Smooth muscle cell (in vitro differentiated cells): ENCODE data around the gene KBTBD12. TPM values are rescaled to one million over a fixed set of nuclear protein-coding genes. Genes with fewer than 3 reads are reported as not detected.

Experiments
- DNase-seq: peaks from one replicate; lab custom pipeline; 2025; ENCODE audit not compliant: unreplicated experiment; lab: John Stamatoyannopoulos, UW
- H2AFZ ChIP-seq: fragments of 200-600 bp; sonication (generic); 2 replicates; pipeline ENCODE4 v1.6.0; 2016; ENCODE audit warnings: antibody characterized with exemption, low read depth, mild to moderate bottlenecking
- H3F3A ChIP-seq: fragments of 200-600 bp; sonication (generic); 2 replicates; pipeline ENCODE4 v1.6.0; 2017; ENCODE audit warnings: antibody characterized with exemption, low read depth
- H3K27ac ChIP-seq: fragments of 200-600 bp; sonication (generic); 2 replicates; pipeline ENCODE4 v1.5.1; 2016; ENCODE audit warnings: low read depth, mild to moderate bottlenecking
- H3K27me3 ChIP-seq: fragments of 200-600 bp; sonication (generic); 2 replicates; pipeline ENCODE4 v1.6.1; 2016; ENCODE audit warnings: low read depth, mild to moderate bottlenecking
- H3K36me3 ChIP-seq: fragments of 200-600 bp; sonication (generic); 2 replicates; pipeline ENCODE4 v1.5.1; 2016; ENCODE audit warnings: low read depth
- H3K4me1 ChIP-seq: fragments of 200-600 bp; sonication (generic); 2 replicates; pipeline ENCODE4 v1.5.1; 2016; ENCODE audit warnings: low read depth
- H3K4me2 ChIP-seq: fragments of 200-600 bp; sonication (generic); 2 replicates; pipeline ENCODE4 v1.6.0; 2016; ENCODE audit warnings: mild to moderate bottlenecking
- H3K4me3 ChIP-seq: fragments of 200-600 bp; sonication (generic); 2 replicates; pipeline ENCODE4 v1.5.1; 2016; ENCODE audit warnings: mild to moderate bottlenecking
- H3K79me2 ChIP-seq: fragments of 200-600 bp; sonication (generic); 2 replicates; pipeline ENCODE4 v1.6.0; 2016; ENCODE audit warnings: low read depth, mild to moderate bottlenecking
- H3K9ac ChIP-seq: fragments of 200-600 bp; sonication (generic); 2 replicates; pipeline ENCODE4 v1.6.0; 2016; ENCODE audit warnings: low read depth
- H3K9me3 ChIP-seq: fragments of 200-600 bp; sonication (generic); replicated peaks from 2 replicates; pipeline ENCODE4 v1.5.1; 2016; ENCODE audit warnings: low read depth
- H4K20me1 ChIP-seq: fragments of 200-600 bp; sonication (generic); 2 replicates; pipeline ENCODE4 v1.6.0; 2016; ENCODE audit warnings: low read depth
- WGBS: methylation state at CpG from one replicate; pipeline ENCODE4 v1.1.7; 2016; ENCODE audit warnings: low lambda C conversion rate; 5-methylcytosine and 5-hydroxymethylcytosine counted together
- polyA plus RNA-seq: library from polyadenylated mRNA; unstranded; fragments of >200 nt; fragmentation: Nextera tagmentation; extraction: Ambion mirVana; gene quantifications from 2 replicates; pipeline ENCODE4 v1.2.1, GENCODE V29; 2016
- total RNA-seq: library from RNA; depleted of rRNA; stranded (reverse); fragments of >200 nt; gene quantifications from 2 replicates; pipeline ENCODE4 v1.2.3, GENCODE V29; 2014
- TF ChIP-seq, protein P1 (sequence below): fragments of 200-600 bp; sonication (generic); IDR thresholded peaks from 2 replicates; pipeline ENCODE4 v1.5.1; 2017; ENCODE audit warnings: borderline replicate concordance, mild to moderate bottlenecking, antibody characterized with exemption; ENCODE audit not compliant: insufficient read depth, poor library complexity, severe bottlenecking

The KBTBD12 gene
- total and polyA plus RNA-seq, 2 experiments from 2014 or later: not detected

DNA sequence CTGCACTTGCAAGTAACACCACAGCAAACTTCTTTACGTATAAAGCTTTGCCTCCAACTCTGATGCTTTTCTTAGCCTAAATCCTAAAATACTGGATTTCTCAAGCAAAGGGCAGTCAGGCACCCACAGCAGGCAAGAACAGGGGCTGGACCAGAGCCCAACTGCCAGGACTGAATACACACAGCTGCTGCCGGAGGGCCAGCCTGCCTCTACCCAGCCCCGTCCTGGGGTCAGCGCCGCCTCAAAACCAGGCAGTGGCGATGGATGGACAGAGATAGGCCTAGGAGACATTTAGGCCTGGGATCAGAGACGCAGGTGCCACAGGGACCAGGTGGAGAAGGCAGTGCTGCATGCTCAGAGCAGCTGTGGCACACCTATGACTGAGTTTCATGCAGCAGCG is 89.6 kb downstream of the KBTBD12 start:
- peaks cover 10% of the 10 kb centered on the region for H3K4me1 ChIP-seq
- H3K9ac ChIP-seq: no peak overlapping the region
- H3K4me2 ChIP-seq: no peak overlapping the region
- H3K27me3 ChIP-seq: peaks cover 9% of the 10 kb centered on the region
- DNase-seq: no peak
- H3F3A ChIP-seq: no peaks in the 10 kb centered on the region
- no peak overlapping the region for H3K4me3 ChIP-seq
- H4K20me1 ChIP-seq: no peaks in the 10 kb centered on the region
- no peaks in the 10 kb centered on the region for H3K9me3 ChIP-seq
- no peak overlapping the region for H3K27ac ChIP-seq
- H3K79me2 ChIP-seq: no peaks in the 10 kb centered on the region
- H3K36me3 ChIP-seq: no peaks in the 10 kb centered on the region
- H2AFZ ChIP-seq: no peak overlapping the region
- TF ChIP-seq, protein P1, sequence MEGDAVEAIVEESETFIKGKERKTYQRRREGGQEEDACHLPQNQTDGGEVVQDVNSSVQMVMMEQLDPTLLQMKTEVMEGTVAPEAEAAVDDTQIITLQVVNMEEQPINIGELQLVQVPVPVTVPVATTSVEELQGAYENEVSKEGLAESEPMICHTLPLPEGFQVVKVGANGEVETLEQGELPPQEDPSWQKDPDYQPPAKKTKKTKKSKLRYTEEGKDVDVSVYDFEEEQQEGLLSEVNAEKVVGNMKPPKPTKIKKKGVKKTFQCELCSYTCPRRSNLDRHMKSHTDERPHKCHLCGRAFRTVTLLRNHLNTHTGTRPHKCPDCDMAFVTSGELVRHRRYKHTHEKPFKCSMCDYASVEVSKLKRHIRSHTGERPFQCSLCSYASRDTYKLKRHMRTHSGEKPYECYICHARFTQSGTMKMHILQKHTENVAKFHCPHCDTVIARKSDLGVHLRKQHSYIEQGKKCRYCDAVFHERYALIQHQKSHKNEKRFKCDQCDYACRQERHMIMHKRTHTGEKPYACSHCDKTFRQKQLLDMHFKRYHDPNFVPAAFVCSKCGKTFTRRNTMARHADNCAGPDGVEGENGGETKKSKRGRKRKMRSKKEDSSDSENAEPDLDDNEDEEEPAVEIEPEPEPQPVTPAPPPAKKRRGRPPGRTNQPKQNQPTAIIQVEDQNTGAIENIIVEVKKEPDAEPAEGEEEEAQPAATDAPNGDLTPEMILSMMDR: no peak
- WGBS: 97% methylated on average over 8 of the region's 8 CpGs

GRCh38 chr3:128006061-128007032 is 91.3 kb downstream of the KBTBD12 start:
- H3K79me2 ChIP-seq: no peaks in the 10 kb centered on the region
- no peaks in the 10 kb centered on the region for H3K36me3 ChIP-seq
- H3K4me3 ChIP-seq: no peak overlapping the region
- no peak overlapping the region for H3K4me2 ChIP-seq
- WGBS: 69% methylated on average over 24 of the region's 30 CpGs
- H3K9ac ChIP-seq: no peak overlapping the region
- H3F3A ChIP-seq: no peaks in the 10 kb centered on the region
- H3K27ac ChIP-seq: no peak overlapping the region
- H3K9me3 ChIP-seq: no peaks in the 10 kb centered on the region
- peaks cover 10% of the 10 kb centered on the region for H3K4me1 ChIP-seq
- peaks cover 9% of the 10 kb centered on the region for H3K27me3 ChIP-seq
- no peak for DNase-seq
- H4K20me1 ChIP-seq: no peaks in the 10 kb centered on the region
- H2AFZ ChIP-seq: no peak overlapping the region
- TF ChIP-seq, protein P1: no peak

DNA sequence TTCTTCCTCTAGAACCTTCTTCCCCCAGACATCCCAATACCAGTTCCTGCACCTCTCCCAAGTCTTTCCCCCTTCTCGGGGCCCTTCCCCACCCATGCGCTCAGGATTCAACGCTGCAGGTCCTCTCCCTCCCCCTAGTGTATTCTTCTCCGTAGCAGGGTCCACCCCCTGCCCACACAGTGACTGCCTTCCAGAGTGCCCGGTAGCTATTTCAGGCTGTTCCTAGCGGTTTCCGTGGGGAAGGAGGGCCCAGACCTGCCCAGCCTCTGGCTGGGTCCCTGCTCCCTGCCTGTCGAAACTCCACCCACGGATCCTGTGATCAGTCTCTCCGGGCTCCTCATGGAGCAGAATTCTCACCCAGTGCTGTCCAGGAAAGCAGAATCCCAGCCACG is 92.0 kb downstream of the KBTBD12 start:
- Histone ChIP-seq H3K4me3 (no peak overlapping the region), H3F3A (no peaks in the 10 kb centered on the region), H3K36me3 (no peaks in the 10 kb centered on the region), H3K27me3 (peaks cover 9% of the 10 kb centered on the region), H3K27ac (no peak overlapping the region), H3K79me2 (no peaks in the 10 kb centered on the region), H4K20me1 (no peaks in the 10 kb centered on the region), H3K9ac (no peak overlapping the region), H3K9me3 (no peaks in the 10 kb centered on the region), H3K4me2 (no peak overlapping the region), H2AFZ (no peak overlapping the region), H3K4me1 (peaks cover 10% of the 10 kb centered on the region)
- no peak for DNase-seq
- TF ChIP-seq, protein P1: no peak
- 73% methylated on average over 11 of the region's 11 CpGs for WGBS
